CD4-positive, alpha-beta memory T cell (primary cell): Measurements from ENCODE around the gene MRPS27. TPM values are rescaled to one million over a fixed set of nuclear protein-coding genes. Genes with fewer than 3 reads are reported as not detected.

Source experiments
- CTCF ChIA-PET: fragments of 350-600 bp; sonication (Branson Sonifier 250); formaldehyde crosslinking; loops from one replicate; lab custom pipeline; 2021; ENCODE audit warnings: inconsistent platforms; ENCODE audit not compliant: partially characterized antibody; lab: Charles Lee
- POLR2A ChIA-PET: fragments of 350-600 bp; sonication (Branson Sonifier 250); formaldehyde crosslinking; loops from one replicate; lab custom pipeline; 2021; ENCODE audit not compliant: partially characterized antibody; lab: Charles Lee
- DNase-seq, 5 donors: peaks; one replicate each; pipeline versions ENCODE4 v3.0.0 to v3.0.0-alpha.2; 2020 to 2022; ENCODE audit warnings: mixed read lengths in 1 of 5
- H3K27ac ChIP-seq: one replicate; pipeline ENCODE4 v1.7.0; 2013; ENCODE audit warnings: low read depth, low read length
- H3K27me3 ChIP-seq: 2 replicates; pipeline ENCODE4 v1.7.0; 2013; ENCODE audit warnings: mild to moderate bottlenecking, low read length, moderate library complexity; ENCODE audit not compliant: insufficient read depth
- H3K36me3 ChIP-seq: 2 replicates; pipeline ENCODE4 v1.7.0; 2013; ENCODE audit warnings: mild to moderate bottlenecking, low read length, moderate library complexity; ENCODE audit not compliant: insufficient read depth
- H3K4me1 ChIP-seq: 2 replicates; pipeline ENCODE4 v1.7.0; 2013; ENCODE audit warnings: mild to moderate bottlenecking, low read length, moderate library complexity; ENCODE audit not compliant: insufficient read depth
- H3K4me3 ChIP-seq, 2 donors: one replicate each; pipeline ENCODE4 v1.7.0; 2013; ENCODE audit warnings: low read length in 2 of 2, mild to moderate bottlenecking in 1 of 2
- H3K9me3 ChIP-seq, 2 donors: one replicate each; pipeline ENCODE4 v1.7.0; 2013; ENCODE audit warnings: low read length in 2 of 2, control low read depth in 1 of 2; ENCODE audit not compliant: control insufficient read depth in 1 of 2
- H3K27ac Mint-ChIP-seq, 7 donors: one replicate each; pipeline ENCODE4 v1.8.0; 2020 to 2021; ENCODE audit warnings: mixed read lengths in 7 of 7, mild to moderate bottlenecking in 6 of 7, inconsistent platforms in 3 of 7, moderate library complexity in 3 of 7
- H3K27me3 Mint-ChIP-seq, 2 donors: one replicate each; pipeline ENCODE4 v1.8.0; 2020 to 2021; ENCODE audit warnings: mixed read lengths in 2 of 2
- H3K36me3 Mint-ChIP-seq, 2 donors: one replicate each; pipeline ENCODE4 v1.8.0; 2020 to 2021; ENCODE audit warnings: mixed read lengths in 2 of 2, inconsistent platforms in 1 of 2, mild to moderate bottlenecking in 1 of 2
- H3K4me1 Mint-ChIP-seq, 4 donors: one replicate each; pipeline ENCODE4 v1.8.0; 2020 to 2021; ENCODE audit warnings: mixed read lengths in 4 of 4, mild to moderate bottlenecking in 1 of 4
- H3K4me3 Mint-ChIP-seq, 8 donors: one replicate each; pipeline ENCODE4 v1.8.0; 2020 to 2021; ENCODE audit warnings: mixed read lengths in 8 of 8, mild to moderate bottlenecking in 7 of 8, moderate library complexity in 6 of 8, inconsistent platforms in 3 of 8
- H3K9me3 Mint-ChIP-seq, 8 donors: one replicate each; pipeline ENCODE4 v1.8.0; 2020 to 2021; ENCODE audit warnings: mixed read lengths in 8 of 8, mild to moderate bottlenecking in 5 of 8, inconsistent platforms in 3 of 8, moderate library complexity in 1 of 8
- intact Hi-C: fragments of 100-400 bp; cut with micrococcal nuclease; formaldehyde crosslinking; loops from one replicate; pipeline ENCODE4 v1.15.1; 2023
- polyA plus RNA-seq, 2 donors: library from polyadenylated mRNA; unstranded; fragments of 300-500 nt; fragmentation: Illumina TruSeq; gene quantifications; one replicate each; pipeline ENCODE4 v1.2.3, GENCODE V29; 2021
- total RNA-seq, 2 experiments: library from RNA; stranded (reverse); gene quantifications; one replicate each; pipeline ENCODE4 v1.2.3, GENCODE V29; 2021

The MRPS27 gene
- total and polyA plus RNA-seq, 4 experiments from 2014 or later: 36.6 to 44.6 (median 39.0) TPM

DNA sequence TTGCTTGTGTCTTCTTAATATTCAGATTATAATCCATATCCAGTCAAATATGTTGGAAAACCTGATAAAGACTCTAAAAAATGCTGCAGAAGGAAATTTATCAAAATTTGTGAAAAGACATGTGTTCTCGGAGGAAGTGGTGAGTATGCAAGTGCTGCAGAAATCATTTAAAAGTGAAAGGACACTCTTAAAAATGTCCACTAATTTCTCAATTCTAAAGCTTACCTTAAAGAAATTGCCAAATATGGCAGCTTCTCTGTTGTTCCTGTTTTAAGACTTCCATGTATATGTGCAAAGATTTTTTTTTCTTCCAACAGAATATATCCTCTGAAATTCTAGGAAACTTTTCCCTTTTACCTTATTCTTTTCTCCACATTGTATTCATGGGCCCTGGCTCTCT lies 32.6 kb upstream of the MRPS27 start:
- ChIA-PET CTCF (no interaction called here), POLR2A (no interaction called here)
- Histone ChIP-seq H3K4me3 (no peak overlapping the region), H3K4me1 (no peaks in the 10 kb centered on the region), H3K36me3 (no peaks in the 10 kb centered on the region), H3K27me3 (no peaks in the 10 kb centered on the region), H3K27ac (no peak overlapping the region), H3K9me3 (no peaks in the 10 kb centered on the region)
- H3K4me3 Mint-ChIP-seq: no peak overlapping the region
- H3K27me3 Mint-ChIP-seq: no peaks in the 10 kb centered on the region
- H3K27ac Mint-ChIP-seq: no peak overlapping the region
- intact Hi-C loops: no loop called here
- H3K36me3 Mint-ChIP-seq: peaks cover 15 to 26% of the 10 kb centered on the region in 2 donors
- no peaks in the 10 kb centered on the region for H3K9me3 Mint-ChIP-seq
- no peak for DNase-seq
- peaks cover 0 to 1% (median 0%) of the 10 kb centered on the region in 4 donors for H3K4me1 Mint-ChIP-seq

DNA sequence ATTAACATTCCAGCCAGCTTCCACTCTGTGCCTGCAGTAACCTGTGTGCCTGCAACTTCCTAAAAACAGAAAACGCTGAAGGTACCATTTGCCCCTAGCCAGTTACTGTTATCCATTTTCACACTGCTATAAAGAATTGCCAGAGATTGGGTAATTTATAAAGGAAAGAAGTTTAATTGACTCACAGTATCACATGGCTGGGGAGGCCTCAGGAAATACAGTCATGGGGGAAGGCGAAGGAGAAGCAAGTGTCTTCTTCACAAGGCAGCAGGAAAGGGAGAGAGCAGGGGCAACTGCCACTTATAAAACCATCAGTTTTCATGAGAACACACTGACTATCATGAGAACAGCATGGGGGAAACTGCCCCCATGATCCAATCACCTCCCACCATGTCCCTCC lies 31.3 kb upstream of the MRPS27 start:
- DNase-seq: no peak
- H3K36me3 ChIP-seq: no peaks in the 10 kb centered on the region
- ChIA-PET CTCF (no interaction called here), POLR2A (no interaction called here)
- no peak overlapping the region for H3K27ac ChIP-seq
- Mint-ChIP-seq H3K27me3 (no peaks in the 10 kb centered on the region), H3K4me3 (no peak overlapping the region), H3K27ac (no peak overlapping the region), H3K9me3 (no peaks in the 10 kb centered on the region), H3K4me1 (peaks cover 0 to 1% (median 0%) of the 10 kb centered on the region in 4 donors), H3K36me3 (peaks cover 16 to 30% of the 10 kb centered on the region in 2 donors)
- H3K27me3 ChIP-seq: no peaks in the 10 kb centered on the region
- intact Hi-C loops: no loop called here
- H3K4me1 ChIP-seq: no peaks in the 10 kb centered on the region
- no peak overlapping the region for H3K4me3 ChIP-seq
- H3K9me3 ChIP-seq: no peaks in the 10 kb centered on the region

DNA sequence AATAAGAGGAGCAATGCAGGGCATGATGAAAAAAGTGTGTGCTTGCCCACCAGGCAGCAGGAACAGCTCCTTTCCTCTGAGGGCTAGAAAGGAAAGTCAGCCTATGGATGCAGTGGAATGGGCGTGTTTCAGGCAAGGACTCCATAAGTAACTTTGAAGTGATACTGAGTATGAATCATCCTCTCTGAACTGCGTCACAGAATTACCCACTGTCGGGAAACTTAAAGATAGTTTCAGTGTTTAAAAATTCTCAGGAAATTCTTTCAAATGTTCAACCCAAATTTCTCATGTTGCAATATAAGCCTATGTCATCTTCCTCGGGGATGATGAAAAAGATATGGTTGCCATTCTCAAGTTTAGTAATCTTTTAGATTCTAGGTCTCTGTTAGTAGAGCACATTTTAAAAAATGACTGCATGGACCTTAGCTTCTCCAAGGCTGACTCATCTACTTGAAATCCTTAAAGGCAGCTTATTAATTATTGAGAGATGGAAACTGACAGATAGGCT lies 27.8 kb upstream of the MRPS27 start:
- H3K36me3 ChIP-seq: peaks cover 4% of the 10 kb centered on the region
- peaks cover 26 to 52% of the 10 kb centered on the region in 2 donors for H3K36me3 Mint-ChIP-seq
- peaks cover 0 to 1% (median 0%) of the 10 kb centered on the region in 4 donors for H3K4me1 Mint-ChIP-seq
- H3K27me3 Mint-ChIP-seq: no peaks in the 10 kb centered on the region
- no peak overlapping the region for H3K4me3 ChIP-seq
- intact Hi-C loops: no loop called here
- ChIA-PET CTCF (interaction anchor here (1.3 kb wide), 1 partner anchor 39 kb away, joined by 3 read pairs; no protein-coding TSS in a partner anchor), POLR2A (no interaction called here)
- H3K27ac Mint-ChIP-seq: peak overlapping the region in 1 of 7 donors; percentile 8
- H3K27me3 ChIP-seq: no peaks in the 10 kb centered on the region
- no peaks in the 10 kb centered on the region for H3K9me3 ChIP-seq
- H3K27ac ChIP-seq: no peak overlapping the region
- H3K4me1 ChIP-seq: no peaks in the 10 kb centered on the region
- DNase-seq: no peak
- no peaks in the 10 kb centered on the region for H3K9me3 Mint-ChIP-seq
- H3K4me3 Mint-ChIP-seq: no peak overlapping the region

DNA sequence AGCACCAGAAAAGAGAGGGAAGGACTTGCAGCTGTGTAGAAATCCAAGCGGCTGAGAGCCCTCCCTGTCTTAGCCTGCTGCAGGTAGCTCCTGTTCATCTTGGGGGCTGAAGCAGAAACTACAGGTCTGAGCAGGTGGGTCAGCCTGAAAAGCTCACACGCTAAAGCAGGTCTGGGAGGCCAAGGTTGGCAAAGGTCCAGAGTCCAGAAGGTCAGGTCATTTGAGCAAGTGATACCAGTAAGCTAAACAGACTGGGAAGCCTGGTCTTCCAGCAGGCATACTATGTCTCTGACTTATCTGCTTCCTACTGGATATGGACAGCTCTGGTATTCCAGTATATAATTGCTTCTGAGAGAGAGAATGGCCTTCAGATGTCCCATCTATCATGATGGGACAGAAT lies 26.4 kb upstream of the MRPS27 start:
- Histone ChIP-seq H3K27me3 (no peaks in the 10 kb centered on the region), H3K9me3 (no peaks in the 10 kb centered on the region), H3K4me1 (no peaks in the 10 kb centered on the region), H3K36me3 (peaks cover 10% of the 10 kb centered on the region), H3K4me3 (no peak overlapping the region), H3K27ac (no peak overlapping the region)
- Mint-ChIP-seq H3K4me1 (peaks cover 0 to 1% (median 0%) of the 10 kb centered on the region in 4 donors), H3K4me3 (no peak overlapping the region), H3K36me3 (peaks cover 32 to 47% of the 10 kb centered on the region in 2 donors), H3K27me3 (no peaks in the 10 kb centered on the region), H3K27ac (no peak overlapping the region), H3K9me3 (no peaks in the 10 kb centered on the region)
- DNase-seq: no peak
- CTCF ChIA-PET: no interaction called here
- intact Hi-C loops: no loop called here
- POLR2A ChIA-PET: no interaction called here

- peaks cover 60 to 61% of the 10 kb centered on the region in 2 donors for H3K36me3 Mint-ChIP-seq
- no peak for DNase-seq
Observed at GRCh38 chr5:72338689-72339209, 18.7 kb upstream of the MRPS27 start.

GRCh38 chr5:72337159-72337558 lies 17.1 kb upstream of the MRPS27 start:
- no peak overlapping the region for H3K4me3 Mint-ChIP-seq
- no peaks in the 10 kb centered on the region for H3K4me1 ChIP-seq
- no peaks in the 10 kb centered on the region for H3K27me3 Mint-ChIP-seq
- POLR2A ChIA-PET: no interaction called here
- H3K36me3 Mint-ChIP-seq: peaks cover 55% of the 10 kb centered on the region in 2 donors
- CTCF ChIA-PET: no interaction called here
- DNase-seq: no peak
- H3K9me3 ChIP-seq: no peaks in the 10 kb centered on the region
- peaks cover 0 to 7% (median 0%) of the 10 kb centered on the region in 4 donors for H3K4me1 Mint-ChIP-seq
- peaks cover 8% of the 10 kb centered on the region for H3K36me3 ChIP-seq
- no peaks in the 10 kb centered on the region for H3K9me3 Mint-ChIP-seq
- no peak overlapping the region for H3K4me3 ChIP-seq
- no peak overlapping the region for H3K27ac Mint-ChIP-seq
- intact Hi-C loops: no loop called here
- no peaks in the 10 kb centered on the region for H3K27me3 ChIP-seq
- no peak overlapping the region for H3K27ac ChIP-seq

More at GRCh38 chr5:72338689-72339209, 18.7 kb upstream of the MRPS27 start:
- H3K36me3 ChIP-seq: peaks cover 17% of the 10 kb centered on the region
- ChIA-PET CTCF (no interaction called here), POLR2A (no interaction called here)
- Mint-ChIP-seq H3K9me3 (no peaks in the 10 kb centered on the region), H3K4me3 (no peak overlapping the region), H3K4me1 (peaks cover 0 to 7% (median 0%) of the 10 kb centered on the region in 4 donors), H3K27ac (no peak overlapping the region), H3K27me3 (no peaks in the 10 kb centered on the region)
- no peak overlapping the region for H3K4me3 ChIP-seq
- H3K27me3 ChIP-seq: no peaks in the 10 kb centered on the region
- intact Hi-C loops: no loop called here
- no peaks in the 10 kb centered on the region for H3K9me3 ChIP-seq
- no peak overlapping the region for H3K27ac ChIP-seq
- no peaks in the 10 kb centered on the region for H3K4me1 ChIP-seq

GRCh38 chr5:72330712-72331111 lies 10.7 kb upstream of the MRPS27 start:
- peaks cover 52 to 62% of the 10 kb centered on the region in 2 donors for H3K36me3 Mint-ChIP-seq
- intact Hi-C loops: no loop called here
- H3K27ac Mint-ChIP-seq: no peak overlapping the region
- no peaks in the 10 kb centered on the region for H3K9me3 Mint-ChIP-seq
- DNase-seq: no peak
- H3K4me3 ChIP-seq: no peak overlapping the region
- POLR2A ChIA-PET: interaction anchor here (1.2 kb wide), 1 partner anchor 10 kb away, joined by 3 read pairs; the partner anchor contains the start of genes MRPS27 and PTCD2
- H3K27me3 ChIP-seq: no peaks in the 10 kb centered on the region
- peaks cover 0 to 2% (median under 1%) of the 10 kb centered on the region in 4 donors for H3K4me1 Mint-ChIP-seq
- no peak overlapping the region for H3K27ac ChIP-seq
- CTCF ChIA-PET: interaction anchor here (2.3 kb wide), 1 partner anchor 22 kb away, joined by 5 read pairs; no protein-coding TSS in a partner anchor
- H3K9me3 ChIP-seq: no peaks in the 10 kb centered on the region
- no peak overlapping the region for H3K4me3 Mint-ChIP-seq
- peaks cover 14% of the 10 kb centered on the region for H3K36me3 ChIP-seq
- no peaks in the 10 kb centered on the region for H3K4me1 ChIP-seq
- no peaks in the 10 kb centered on the region for H3K27me3 Mint-ChIP-seq
